ENCODE measurements around the gene UBAP2.

GRCh38 chr9:34001298-34001697, 47.4 kb downstream of the UBAP2 start:
- no peak for TF ChIP-seq CTCF (IDR thresholded peaks at IDR 0.05; ENCODE audit: insufficient read depth, low read length, poor library complexity, severe bottlenecking)
- TF ChIP-seq EZH2phosphoT487 (conservative IDR thresholded peaks at IDR 0.05; ENCODE audit: low read length): no peak
